ENCODE data around the gene CDCA5. TPM values are rescaled to one million over a fixed set of nuclear protein-coding genes. Genes with fewer than 3 reads are reported as not detected.

The CDCA5 gene
- total and polyA plus RNA-seq, 2 donors from 2014 or later: 0.43 to 1.4 TPM

DNA sequence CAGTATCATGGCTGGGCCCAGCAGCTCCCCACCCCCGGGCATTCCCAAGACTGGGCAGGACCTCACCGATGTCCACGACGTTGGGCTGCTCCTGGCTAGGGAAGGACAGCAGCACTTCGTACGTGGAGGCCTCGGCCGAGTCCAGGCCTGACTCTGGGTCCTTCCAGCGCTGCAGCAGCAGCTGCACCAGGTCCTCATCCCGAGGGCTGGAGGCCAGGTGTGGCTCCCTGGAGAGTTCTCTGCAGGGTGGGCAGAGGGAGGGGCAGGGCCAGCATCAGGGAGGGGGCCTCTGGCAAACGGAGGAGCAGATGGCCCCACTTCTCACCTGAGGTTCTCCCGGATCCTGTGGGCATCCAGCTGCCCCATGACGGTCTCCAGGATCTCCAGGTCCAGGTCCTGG, 25.8 kb downstream of the CDCA5 start:
- DNase-seq (no peak), FAIRE-seq (no peak)
- no peak overlapping the region for H3K4me3 ChIP-seq (ENCODE audit: low read length in 3 of 3)
- H3K36me3 ChIP-seq (ENCODE audit: control insufficient read depth in 2 of 3, insufficient read depth in 3 of 3, low read length in 3 of 3): no peaks in the 10 kb centered on the region
- H3K4me1 ChIP-seq (ENCODE audit: control insufficient read depth in 2 of 3, insufficient read depth in 2 of 3, low read depth in 1 of 3, low read length in 3 of 3): peaks cover 0 to 2% (median 0%) of the 10 kb centered on the region in 3 donors
- intact Hi-C loops (cut with DNase I): no loop called here
- no peak overlapping the region for H3K27ac ChIP-seq (ENCODE audit: low read depth in 2 of 2, low read length in 2 of 2)
- no peak overlapping the region for H3K9ac ChIP-seq (ENCODE audit: low read length in 3 of 3)
- H3K9me3 ChIP-seq (ENCODE audit: control insufficient read depth in 2 of 3, insufficient read depth in 1 of 3, low read length in 3 of 3): no peaks in the 10 kb centered on the region
- no peak for TF ChIP-seq CTCF (IDR thresholded peaks at IDR 0.05; ENCODE audit: borderline replicate concordance, extremely low read depth, insufficient read depth)
- no peaks in the 10 kb centered on the region for H3K27me3 ChIP-seq (ENCODE audit: control insufficient read depth, insufficient read depth, low read length)

- Histone ChIP-seq H3K9me3 (ENCODE audit: control insufficient read depth in 2 of 3, insufficient read depth in 1 of 3, low read length in 3 of 3) (no peaks in the 10 kb centered on the region), H3K27ac (ENCODE audit: low read depth in 2 of 2, low read length in 2 of 2) (no peak overlapping the region), H3K4me3 (ENCODE audit: low read length in 3 of 3) (no peak overlapping the region), H3K9ac (ENCODE audit: low read length in 3 of 3) (no peak overlapping the region), H3K27me3 (ENCODE audit: control insufficient read depth, insufficient read depth, low read length) (no peaks in the 10 kb centered on the region), H3K4me1 (ENCODE audit: control insufficient read depth in 2 of 3, insufficient read depth in 2 of 3, low read depth in 1 of 3, low read length in 3 of 3) (peaks cover 0 to 2% (median 0%) of the 10 kb centered on the region in 3 donors), H3K36me3 (ENCODE audit: control insufficient read depth in 2 of 3, insufficient read depth in 3 of 3, low read length in 3 of 3) (no peaks in the 10 kb centered on the region)
- intact Hi-C loops (cut with DNase I): no loop called here
- DNase-seq (no peak), FAIRE-seq (no peak)
- no peak for TF ChIP-seq CTCF (IDR thresholded peaks at IDR 0.05; ENCODE audit: borderline replicate concordance, extremely low read depth, insufficient read depth)
These were observed 26.3 kb downstream of the CDCA5 start for GRCh38 chr11:65057526-65057925.

GRCh38 chr11:65056999-65057398, 26.8 kb downstream of the CDCA5 start:
- intact Hi-C loops (cut with DNase I): no loop called here
- H3K36me3 ChIP-seq (ENCODE audit: control insufficient read depth in 2 of 3, insufficient read depth in 3 of 3, low read length in 3 of 3): no peaks in the 10 kb centered on the region
- DNase-seq (no peak), FAIRE-seq (no peak)
- TF ChIP-seq CTCF (IDR thresholded peaks at IDR 0.05; ENCODE audit: borderline replicate concordance, extremely low read depth, insufficient read depth): no peak
- peaks cover 0 to 2% (median 0%) of the 10 kb centered on the region in 3 donors for H3K4me1 ChIP-seq (ENCODE audit: control insufficient read depth in 2 of 3, insufficient read depth in 2 of 3, low read depth in 1 of 3, low read length in 3 of 3)
- H3K27me3 ChIP-seq (ENCODE audit: control insufficient read depth, insufficient read depth, low read length): no peaks in the 10 kb centered on the region
- no peak overlapping the region for H3K27ac ChIP-seq (ENCODE audit: low read depth in 2 of 2, low read length in 2 of 2)
- no peak overlapping the region for H3K4me3 ChIP-seq (ENCODE audit: low read length in 3 of 3)
- no peaks in the 10 kb centered on the region for H3K9me3 ChIP-seq (ENCODE audit: control insufficient read depth in 2 of 3, insufficient read depth in 1 of 3, low read length in 3 of 3)
- no peak overlapping the region for H3K9ac ChIP-seq (ENCODE audit: low read length in 3 of 3)

DNA sequence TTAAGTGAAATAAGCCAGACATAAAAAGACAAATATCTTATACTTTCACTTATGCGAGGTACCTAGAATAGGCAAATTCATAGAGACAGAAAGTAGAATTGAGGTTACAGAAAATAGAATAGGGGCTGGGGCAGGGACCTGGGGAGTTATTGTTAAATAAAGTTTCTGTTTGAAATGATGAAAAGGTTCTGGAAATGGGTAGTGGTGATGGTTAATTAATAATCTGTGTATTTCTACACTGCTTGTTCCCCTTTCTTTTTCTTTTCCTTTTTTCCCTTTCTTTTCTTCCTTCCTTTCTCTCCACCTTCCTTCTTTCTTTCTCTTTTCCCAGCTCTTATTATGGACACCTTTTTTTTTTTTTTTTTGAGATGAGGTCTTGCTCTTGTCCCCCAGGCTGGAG, 28.3 kb downstream of the CDCA5 start:
- TF ChIP-seq CTCF (IDR thresholded peaks at IDR 0.05; ENCODE audit: borderline replicate concordance, extremely low read depth, insufficient read depth): no peak
- H3K9ac ChIP-seq (ENCODE audit: low read length in 3 of 3): no peak overlapping the region
- peaks cover 0 to 2% (median 0%) of the 10 kb centered on the region in 3 donors for H3K4me1 ChIP-seq (ENCODE audit: control insufficient read depth in 2 of 3, insufficient read depth in 2 of 3, low read depth in 1 of 3, low read length in 3 of 3)
- FAIRE-seq (no peak), DNase-seq (no peak)
- no peak overlapping the region for H3K4me3 ChIP-seq (ENCODE audit: low read length in 3 of 3)
- H3K9me3 ChIP-seq (ENCODE audit: control insufficient read depth in 2 of 3, insufficient read depth in 1 of 3, low read length in 3 of 3): no peaks in the 10 kb centered on the region
- H3K36me3 ChIP-seq (ENCODE audit: control insufficient read depth in 2 of 3, insufficient read depth in 3 of 3, low read length in 3 of 3): no peaks in the 10 kb centered on the region
- intact Hi-C loops (cut with DNase I): no loop called here
- H3K27ac ChIP-seq (ENCODE audit: low read depth in 2 of 2, low read length in 2 of 2): no peak overlapping the region
- no peaks in the 10 kb centered on the region for H3K27me3 ChIP-seq (ENCODE audit: control insufficient read depth, insufficient read depth, low read length)
